KMS-11 (cell line): ENCODE data around the gene TNN.

Source experiments
- H2AFZ ChIP-seq: fragments of 200-600 bp; sonication (generic); 2 replicates; pipeline ENCODE4 v1.6.1; 2016; ENCODE audit warnings: antibody characterized with exemption, mixed run types, low read depth
- H3K27ac ChIP-seq: fragments of 200-600 bp; sonication (generic); 2 replicates; pipeline ENCODE4 v1.6.1; 2016; ENCODE audit warnings: mild to moderate bottlenecking, mixed run types
- H3K27me3 ChIP-seq: fragments of 200-600 bp; sonication (generic); 2 replicates; pipeline ENCODE4 v1.6.1; 2017; ENCODE audit warnings: mild to moderate bottlenecking, low read depth, mixed run types, moderate library complexity; ENCODE audit not compliant: insufficient read depth
- H3K36me3 ChIP-seq: fragments of 200-600 bp; sonication (generic); 2 replicates; pipeline ENCODE4 v1.6.1; 2017; ENCODE audit warnings: mild to moderate bottlenecking, mixed run types; ENCODE audit not compliant: insufficient read depth
- H3K4me1 ChIP-seq: fragments of 200-600 bp; sonication (generic); 2 replicates; pipeline ENCODE4 v1.6.1; 2016; ENCODE audit warnings: mild to moderate bottlenecking, low read depth, mixed run types; ENCODE audit not compliant: poor library complexity, severe bottlenecking
- H3K4me2 ChIP-seq: fragments of 200-600 bp; sonication (generic); 2 replicates; pipeline ENCODE4 v1.7.0; 2016; ENCODE audit warnings: mild to moderate bottlenecking, mixed run types
- H3K4me3 ChIP-seq: fragments of 200-600 bp; sonication (generic); IDR thresholded peaks from 2 replicates; pipeline ENCODE4 v1.6.1; 2017; ENCODE audit warnings: low read depth, low read length, mixed read lengths; ENCODE audit not compliant: insufficient read depth
- H3K79me2 ChIP-seq: fragments of 200-600 bp; sonication (generic); 2 replicates; pipeline ENCODE4 v1.6.1; 2016; ENCODE audit warnings: low read depth, mixed run types; ENCODE audit not compliant: insufficient read depth
- H3K9ac ChIP-seq: fragments of 200-600 bp; sonication (generic); 2 replicates; pipeline ENCODE4 v1.6.1; 2016; ENCODE audit warnings: mild to moderate bottlenecking, mixed run types
- H4K20me1 ChIP-seq: fragments of 200-600 bp; sonication (generic); 2 replicates; pipeline ENCODE4 v1.6.1; 2016; ENCODE audit warnings: mild to moderate bottlenecking, mixed run types; ENCODE audit not compliant: insufficient read depth
- TF ChIP-seq, protein P1 (sequence below): fragments of 200-600 bp; sonication (generic); conservative IDR thresholded peaks from 2 replicates; pipeline ENCODE4 v1.6.1; 2017; ENCODE audit warnings: low read depth, mild to moderate bottlenecking, antibody characterized with exemption, low read length, moderate library complexity, mixed read lengths

The TNN gene

DNA sequence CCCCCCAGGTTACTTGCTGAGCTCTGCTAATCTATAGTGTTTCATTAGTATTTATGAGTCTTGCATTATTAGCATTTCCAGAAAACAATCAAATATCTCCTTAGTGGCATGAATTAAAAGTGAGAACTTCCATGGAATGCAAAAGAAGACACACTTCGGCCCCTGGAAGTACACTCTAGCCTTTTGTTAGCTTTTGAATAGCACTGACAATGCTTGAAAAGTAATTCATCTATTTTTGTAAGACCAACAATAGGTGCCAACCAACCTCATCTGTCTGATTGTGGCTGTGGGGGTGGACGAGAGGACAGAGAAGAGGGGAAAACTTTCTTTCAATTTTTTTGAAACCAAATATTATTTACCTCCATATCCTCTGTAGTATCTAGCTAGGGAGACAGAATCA is 97.1 kb downstream of the TNN start:
- TF ChIP-seq, protein P1, sequence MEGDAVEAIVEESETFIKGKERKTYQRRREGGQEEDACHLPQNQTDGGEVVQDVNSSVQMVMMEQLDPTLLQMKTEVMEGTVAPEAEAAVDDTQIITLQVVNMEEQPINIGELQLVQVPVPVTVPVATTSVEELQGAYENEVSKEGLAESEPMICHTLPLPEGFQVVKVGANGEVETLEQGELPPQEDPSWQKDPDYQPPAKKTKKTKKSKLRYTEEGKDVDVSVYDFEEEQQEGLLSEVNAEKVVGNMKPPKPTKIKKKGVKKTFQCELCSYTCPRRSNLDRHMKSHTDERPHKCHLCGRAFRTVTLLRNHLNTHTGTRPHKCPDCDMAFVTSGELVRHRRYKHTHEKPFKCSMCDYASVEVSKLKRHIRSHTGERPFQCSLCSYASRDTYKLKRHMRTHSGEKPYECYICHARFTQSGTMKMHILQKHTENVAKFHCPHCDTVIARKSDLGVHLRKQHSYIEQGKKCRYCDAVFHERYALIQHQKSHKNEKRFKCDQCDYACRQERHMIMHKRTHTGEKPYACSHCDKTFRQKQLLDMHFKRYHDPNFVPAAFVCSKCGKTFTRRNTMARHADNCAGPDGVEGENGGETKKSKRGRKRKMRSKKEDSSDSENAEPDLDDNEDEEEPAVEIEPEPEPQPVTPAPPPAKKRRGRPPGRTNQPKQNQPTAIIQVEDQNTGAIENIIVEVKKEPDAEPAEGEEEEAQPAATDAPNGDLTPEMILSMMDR: no peak
- H4K20me1 ChIP-seq: no peaks in the 10 kb centered on the region
- H3K9ac ChIP-seq: no peak overlapping the region
- H3K4me2 ChIP-seq: no peak overlapping the region
- no peaks in the 10 kb centered on the region for H3K79me2 ChIP-seq
- H3K4me3 ChIP-seq: no peak overlapping the region
- H3K27me3 ChIP-seq: no peaks in the 10 kb centered on the region
- 0 out of 2 replicates have a peak, but pooled peaks cover 4% of the 10 kb centered on the region for H3K36me3 ChIP-seq
- H3K4me1 ChIP-seq: no peaks in the 10 kb centered on the region
- H3K27ac ChIP-seq: no peak overlapping the region
- no peak overlapping the region for H2AFZ ChIP-seq

- H3K4me3 ChIP-seq: no peak overlapping the region
- H3K27ac ChIP-seq: no peak overlapping the region
- H3K4me2 ChIP-seq: no peak overlapping the region
- no peaks in the 10 kb centered on the region for H3K4me1 ChIP-seq
- H2AFZ ChIP-seq: no peak overlapping the region
- no peaks in the 10 kb centered on the region for H3K27me3 ChIP-seq
- TF ChIP-seq, protein P1: no peak
- no peaks in the 10 kb centered on the region for H4K20me1 ChIP-seq
- H3K9ac ChIP-seq: no peak overlapping the region
- H3K79me2 ChIP-seq: no peaks in the 10 kb centered on the region
- H3K36me3 ChIP-seq: 0 out of 2 replicates have a peak, but pooled peaks cover 4% of the 10 kb centered on the region
These were observed 99.1 kb downstream of the TNN start for GRCh38 chr1:175166746-175167145.

GRCh38 chr1:175167861-175168260 is 100.2 kb downstream of the TNN start:
- 0 out of 2 replicates have a peak, but pooled peaks cover 4% of the 10 kb centered on the region for H3K36me3 ChIP-seq
- no peak overlapping the region for H3K4me2 ChIP-seq
- H4K20me1 ChIP-seq: no peaks in the 10 kb centered on the region
- no peak overlapping the region for H3K4me3 ChIP-seq
- no peaks in the 10 kb centered on the region for H3K4me1 ChIP-seq
- H3K27ac ChIP-seq: no peak overlapping the region
- H3K27me3 ChIP-seq: no peaks in the 10 kb centered on the region
- H3K79me2 ChIP-seq: no peaks in the 10 kb centered on the region
- TF ChIP-seq, protein P1: no peak
- no peak overlapping the region for H2AFZ ChIP-seq
- no peak overlapping the region for H3K9ac ChIP-seq

DNA sequence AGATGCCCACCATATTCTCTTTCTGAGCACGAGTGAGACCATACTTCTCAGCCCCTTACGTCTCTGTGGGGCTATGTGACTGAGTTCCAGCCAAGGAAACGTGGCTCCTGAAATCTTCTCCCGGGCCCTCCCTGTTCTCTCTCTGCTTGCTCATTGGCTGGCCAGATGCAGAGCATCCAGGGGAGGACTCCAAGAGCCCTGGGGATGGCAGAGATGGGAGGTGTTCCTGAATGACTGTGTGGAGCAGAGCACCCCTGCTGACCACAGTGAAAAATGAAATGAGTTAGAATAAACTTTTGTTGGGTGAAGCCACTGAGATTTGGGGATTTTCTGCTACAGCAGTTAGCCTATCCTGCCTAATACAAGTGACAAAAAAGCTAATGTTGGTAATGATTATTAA is 101.1 kb downstream of the TNN start:
- Histone ChIP-seq H3K36me3 (0 out of 2 replicates have a peak, but pooled peaks cover 4% of the 10 kb centered on the region), H2AFZ (no peak overlapping the region), H3K79me2 (no peaks in the 10 kb centered on the region), H3K4me3 (no peak overlapping the region), H4K20me1 (no peaks in the 10 kb centered on the region), H3K9ac (no peak overlapping the region), H3K4me1 (no peaks in the 10 kb centered on the region), H3K27ac (no peak overlapping the region), H3K4me2 (no peak overlapping the region), H3K27me3 (no peaks in the 10 kb centered on the region)
- TF ChIP-seq, protein P1: no peak
